Hepatocyte (in vitro differentiated cells): ENCODE results near the gene MAN1B1.
A peak's percentile ranks its signal among the peaks of the same experiment; 100 is the strongest.

ENCODE experiments used
- CTCF ChIP-seq: fragments of 200-600 bp; sonication (generic); IDR thresholded peaks from 2 replicates; pipeline ENCODE4 v1.5.1; 2016; ENCODE audit warnings: antibody characterized with exemption, mild to moderate bottlenecking; ENCODE audit not compliant: poor library complexity
- EZH2 ChIP-seq: fragments of 200-600 bp; sonication (generic); IDR thresholded peaks from 2 replicates; pipeline ENCODE4 v1.6.1; 2016; ENCODE audit warnings: antibody characterized with exemption, mild to moderate bottlenecking, borderline replicate concordance
- EZH2phosphoT487 ChIP-seq: fragments of 200-600 bp; sonication (generic); IDR thresholded peaks from one replicate; pipeline ENCODE4 v1.6.1; 2018; ENCODE audit warnings: antibody characterized with exemption, mild to moderate bottlenecking, low read depth, moderate library complexity; ENCODE audit not compliant: unreplicated experiment, severe bottlenecking

DNA sequence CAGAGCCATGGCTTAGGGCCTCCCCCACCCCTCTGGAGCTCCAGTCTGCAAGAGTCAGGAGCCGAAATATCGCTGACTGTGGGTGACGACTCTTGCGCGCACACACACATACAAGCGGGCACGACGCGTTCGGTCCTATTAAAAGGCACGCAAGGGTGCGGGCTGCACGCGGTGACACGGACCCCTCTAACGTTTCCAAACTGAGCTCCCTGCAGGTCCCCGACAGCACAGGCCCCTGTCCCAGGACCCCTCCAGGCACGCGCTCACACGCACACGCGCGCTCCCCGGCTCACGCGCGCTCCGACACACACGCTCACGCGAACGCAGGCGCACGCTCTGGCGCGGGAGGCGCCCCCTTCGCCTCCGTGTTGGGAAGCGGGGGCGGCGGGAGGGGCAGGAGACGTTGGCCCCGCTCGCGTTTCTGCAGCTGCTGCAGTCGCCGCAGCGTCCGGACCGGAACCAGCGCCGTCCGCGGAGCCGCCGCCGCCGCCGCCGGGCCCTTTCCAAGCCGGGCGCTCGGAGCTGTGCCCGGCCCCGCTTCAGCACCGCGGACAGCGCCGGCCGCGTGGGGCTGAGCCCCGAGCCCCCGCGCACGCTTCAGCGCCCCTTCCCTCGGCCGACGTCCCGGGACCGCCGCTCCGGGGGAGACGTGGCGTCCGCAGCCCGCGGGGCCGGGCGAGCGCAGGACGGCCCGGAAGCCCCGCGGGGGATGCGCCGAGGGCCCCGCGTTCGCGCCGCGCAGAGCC is 52.1 kb downstream of the MAN1B1 start, which contains the start of gene GRIN1:
- no peak for TF ChIP-seq CTCF
- TF ChIP-seq EZH2phosphoT487, result no peak
- TF ChIP-seq EZH2, result peak; percentile 5
